ENCODE measurements around the gene GNA14. TPM values are rescaled to one million over a fixed set of nuclear protein-coding genes. Genes with fewer than 3 reads are reported as not detected.

GNA14 gene
- total RNA-seq, 1 experiment from 2014 or later, result 0.25 TPM

DNA sequence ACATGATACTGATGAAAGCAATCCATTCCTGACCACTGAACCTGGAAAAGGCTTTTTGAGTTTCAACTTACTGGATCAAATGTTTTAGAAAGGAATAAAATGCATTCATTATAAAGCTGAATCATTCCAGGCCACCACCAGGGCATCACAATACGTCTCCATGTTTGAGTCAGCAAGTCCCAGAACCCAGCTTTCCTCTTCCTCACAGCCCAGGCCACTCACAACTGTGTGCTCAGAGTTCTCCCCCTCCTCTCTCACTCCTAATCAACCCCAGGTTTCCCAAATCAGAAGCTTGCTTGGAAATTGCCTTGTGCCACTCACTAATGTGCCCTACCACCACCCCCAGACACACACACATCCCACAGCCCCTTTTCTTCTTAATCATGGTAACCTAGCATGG, 91.7 kb downstream of the GNA14 start:
- H3K4me3 ChIP-seq (replicated peaks in 1 of 2; ENCODE audit: low read depth in 1 of 2, low read length in 2 of 2), result no peak overlapping the region
- no peak for TF ChIP-seq ZNF274 (IDR thresholded peaks at IDR 0.05; ENCODE audit: low read depth, low read length)
- H3K9me2 ChIP-seq (ENCODE audit: insufficient read depth), result no peaks in the 10 kb centered on the region
- ATAC-seq, result no peak
- intact Hi-C loops (cut with micrococcal nuclease), result no loop called here
- no peaks in the 10 kb centered on the region for H3K36me3 ChIP-seq (ENCODE audit: control insufficient read depth in 1 of 2, insufficient read depth in 2 of 2, low read length in 2 of 2)
- H3K4me2 ChIP-seq (ENCODE audit: low read length), result no peak overlapping the region
- no peak overlapping the region for H3K27ac ChIP-seq (ENCODE audit: low read depth, low read length)
- no peaks in the 10 kb centered on the region for H3K79me2 ChIP-seq (ENCODE audit: insufficient read depth, low read length)
- H3K9me3 ChIP-seq (ENCODE audit: control insufficient read depth in 1 of 2, insufficient read depth in 1 of 2, low read depth in 1 of 2, low read length in 2 of 2), result no peaks in the 10 kb centered on the region
- H2AFZ ChIP-seq (ENCODE audit: low read depth, low read length, poor library complexity, severe bottlenecking), result no peak overlapping the region
- ChIA-PET POLR2A (no interaction called here), RAD21 (ENCODE audit: low non-redundant PET in 1 of 2, low total read pairs in 2 of 2, uncharacterized antibody in 2 of 2, unreplicated experiment in 2 of 2) (no interaction called here), CTCF (no interaction called here)
- no peaks in the 10 kb centered on the region for H4K20me1 ChIP-seq (ENCODE audit: insufficient read depth)
- no peaks in the 10 kb centered on the region for H3K4me1 ChIP-seq (ENCODE audit: control insufficient read depth in 1 of 2, insufficient read depth in 2 of 2, low read length in 2 of 2)
- BruUV-seq (replicated peaks), result no TSS peak
- DNase-seq (ENCODE audit: low read depth, low spot score), result no peak
- no peak overlapping the region for H3K9ac ChIP-seq (ENCODE audit: low read length)
- H3K27me3 ChIP-seq (ENCODE audit: insufficient read depth, low read length), result peaks cover 5% of the 10 kb centered on the region; the same call in 1 of the 2 replicates

DNA sequence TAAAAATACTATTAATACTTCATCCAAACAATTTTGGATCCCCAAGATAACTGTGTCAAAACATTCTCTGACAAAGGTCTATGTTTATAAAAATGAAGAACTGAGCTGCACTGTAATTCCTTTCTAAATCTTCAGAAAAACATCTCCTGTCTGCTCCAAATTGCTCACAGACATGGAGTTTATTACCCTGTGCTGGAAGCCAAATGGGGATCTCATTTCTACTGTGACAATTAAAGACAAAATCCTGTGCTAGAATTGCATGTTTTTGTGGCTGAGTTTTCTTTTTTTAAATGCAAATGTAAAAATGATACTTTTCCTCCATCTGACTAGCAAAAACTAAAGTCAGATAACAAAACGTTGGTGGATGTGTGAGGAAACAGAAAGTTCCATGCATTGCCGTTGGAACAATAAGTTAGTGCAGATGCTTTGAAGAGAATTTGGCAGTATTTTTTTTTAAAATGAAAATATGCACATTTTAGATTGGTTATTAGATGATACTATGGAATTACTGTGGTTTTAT, 93.5 kb downstream of the GNA14 start:
- Histone ChIP-seq H3K27me3 (ENCODE audit: insufficient read depth, low read length) (no peaks in the 10 kb centered on the region; the same call in 1 of the 2 replicates), H3K79me2 (ENCODE audit: insufficient read depth, low read length) (no peaks in the 10 kb centered on the region), H3K9me2 (ENCODE audit: insufficient read depth) (no peaks in the 10 kb centered on the region), H3K4me2 (ENCODE audit: low read length) (no peak overlapping the region), H3K4me1 (ENCODE audit: control insufficient read depth in 1 of 2, insufficient read depth in 2 of 2, low read length in 2 of 2) (no peaks in the 10 kb centered on the region), H2AFZ (ENCODE audit: low read depth, low read length, poor library complexity, severe bottlenecking) (no peak overlapping the region), H3K27ac (ENCODE audit: low read depth, low read length) (no peak overlapping the region), H3K36me3 (ENCODE audit: control insufficient read depth in 1 of 2, insufficient read depth in 2 of 2, low read length in 2 of 2) (no peaks in the 10 kb centered on the region), H4K20me1 (ENCODE audit: insufficient read depth) (no peaks in the 10 kb centered on the region), H3K9me3 (ENCODE audit: control insufficient read depth in 1 of 2, insufficient read depth in 1 of 2, low read depth in 1 of 2, low read length in 2 of 2) (no peaks in the 10 kb centered on the region), H3K4me3 (replicated peaks in 1 of 2; ENCODE audit: low read depth in 1 of 2, low read length in 2 of 2) (no peak overlapping the region), H3K9ac (ENCODE audit: low read length) (no peak overlapping the region)
- DNase-seq (ENCODE audit: low read depth, low spot score), result no peak
- no peak for ATAC-seq
- ChIA-PET POLR2A (no interaction called here), CTCF (no interaction called here), RAD21 (ENCODE audit: low non-redundant PET in 1 of 2, low total read pairs in 2 of 2, uncharacterized antibody in 2 of 2, unreplicated experiment in 2 of 2) (no interaction called here)
- BruUV-seq (replicated peaks), result no TSS peak
- TF ChIP-seq ZNF274 (IDR thresholded peaks at IDR 0.05; ENCODE audit: low read depth, low read length), result no peak
- TF ChIP-seq SIN3A (IDR thresholded peaks at IDR 0.05; ENCODE audit: low read depth), result no peak
- no peak for TF ChIP-seq RAD21 (IDR thresholded peaks at IDR 0.05; ENCODE audit: low read depth)
- TF ChIP-seq, protein P1, sequence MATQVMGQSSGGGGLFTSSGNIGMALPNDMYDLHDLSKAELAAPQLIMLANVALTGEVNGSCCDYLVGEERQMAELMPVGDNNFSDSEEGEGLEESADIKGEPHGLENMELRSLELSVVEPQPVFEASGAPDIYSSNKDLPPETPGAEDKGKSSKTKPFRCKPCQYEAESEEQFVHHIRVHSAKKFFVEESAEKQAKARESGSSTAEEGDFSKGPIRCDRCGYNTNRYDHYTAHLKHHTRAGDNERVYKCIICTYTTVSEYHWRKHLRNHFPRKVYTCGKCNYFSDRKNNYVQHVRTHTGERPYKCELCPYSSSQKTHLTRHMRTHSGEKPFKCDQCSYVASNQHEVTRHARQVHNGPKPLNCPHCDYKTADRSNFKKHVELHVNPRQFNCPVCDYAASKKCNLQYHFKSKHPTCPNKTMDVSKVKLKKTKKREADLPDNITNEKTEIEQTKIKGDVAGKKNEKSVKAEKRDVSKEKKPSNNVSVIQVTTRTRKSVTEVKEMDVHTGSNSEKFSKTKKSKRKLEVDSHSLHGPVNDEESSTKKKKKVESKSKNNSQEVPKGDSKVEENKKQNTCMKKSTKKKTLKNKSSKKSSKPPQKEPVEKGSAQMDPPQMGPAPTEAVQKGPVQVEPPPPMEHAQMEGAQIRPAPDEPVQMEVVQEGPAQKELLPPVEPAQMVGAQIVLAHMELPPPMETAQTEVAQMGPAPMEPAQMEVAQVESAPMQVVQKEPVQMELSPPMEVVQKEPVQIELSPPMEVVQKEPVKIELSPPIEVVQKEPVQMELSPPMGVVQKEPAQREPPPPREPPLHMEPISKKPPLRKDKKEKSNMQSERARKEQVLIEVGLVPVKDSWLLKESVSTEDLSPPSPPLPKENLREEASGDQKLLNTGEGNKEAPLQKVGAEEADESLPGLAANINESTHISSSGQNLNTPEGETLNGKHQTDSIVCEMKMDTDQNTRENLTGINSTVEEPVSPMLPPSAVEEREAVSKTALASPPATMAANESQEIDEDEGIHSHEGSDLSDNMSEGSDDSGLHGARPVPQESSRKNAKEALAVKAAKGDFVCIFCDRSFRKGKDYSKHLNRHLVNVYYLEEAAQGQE (IDR thresholded peaks at IDR 0.05; ENCODE audit: low read depth), result no peak
- no peak for TF ChIP-seq POLR2AphosphoS5 (IDR thresholded peaks at IDR 0.05; ENCODE audit: low read depth, low read length)
- intact Hi-C loops (cut with micrococcal nuclease), result no loop called here
